SU-DHL-6 (cell line): ENCODE data around the gene RMDN3.
A peak's percentile ranks its signal among the peaks of the same experiment; 100 is the strongest.

Source experiments
- H2AFZ ChIP-seq: fragments of 200-600 bp; sonication (generic); 2 replicates; pipeline ENCODE4 v1.6.1; 2014; ENCODE audit warnings: low read depth, mild to moderate bottlenecking, moderate library complexity, mixed read lengths, antibody characterized with exemption, low read length; ENCODE audit not compliant: severe bottlenecking
- H3F3A ChIP-seq: fragments of 200-600 bp; shearing (Covaris generic); 2 replicates; pipeline ENCODE4 v1.6.0; 2016; ENCODE audit warnings: antibody characterized with exemption, mild to moderate bottlenecking; ENCODE audit not compliant: insufficient read depth
- H3K27ac ChIP-seq: fragments of 200-600 bp; sonication (generic); 2 replicates; pipeline ENCODE4 v1.5.1; 2016; ENCODE audit warnings: low read depth, mild to moderate bottlenecking, low read length, moderate library complexity, mixed read lengths
- H3K27me3 ChIP-seq: fragments of 200-600 bp; sonication (generic), shearing (Covaris generic); 2 replicates; pipeline ENCODE4 v1.6.0; 2014; ENCODE audit warnings: mild to moderate bottlenecking, low read length
- H3K36me3 ChIP-seq: fragments of 200-600 bp; sonication (generic); 2 replicates; pipeline ENCODE4 v1.6.1; 2014; ENCODE audit warnings: mild to moderate bottlenecking, low read length, mixed read lengths
- H3K4me2 ChIP-seq: fragments of 300-600, 200-600 bp; shearing (Covaris generic), sonication (generic); 2 replicates; pipeline ENCODE4 v1.6.0; 2014; ENCODE audit warnings: low read length, low read depth, mild to moderate bottlenecking; ENCODE audit not compliant: poor library complexity, severe bottlenecking
- H3K4me3 ChIP-seq: fragments of 200-600 bp; sonication (generic); 2 replicates; pipeline ENCODE4 v1.5.1; 2014; ENCODE audit warnings: antibody characterized with exemption, low read length, mild to moderate bottlenecking, mixed read lengths; ENCODE audit not compliant: insufficient read depth, poor library complexity, severe bottlenecking
- H3K79me2 ChIP-seq: fragments of 200-600 bp; sonication (generic); 2 replicates; pipeline ENCODE4 v1.6.1; 2014; ENCODE audit warnings: mild to moderate bottlenecking, low read length, moderate library complexity; ENCODE audit not compliant: insufficient read depth
- H3K9ac ChIP-seq: fragments of 200-600 bp; sonication (generic); 2 replicates; pipeline ENCODE4 v1.7.0; 2014; ENCODE audit warnings: mild to moderate bottlenecking, low read length
- H3K9me2 ChIP-seq: fragments of 200-600 bp; sonication (generic); replicated peaks from 2 replicates; pipeline ENCODE4 v1.6.1; 2014; ENCODE audit warnings: low read length; ENCODE audit not compliant: insufficient read depth
- H3K9me3 ChIP-seq: fragments of 200-600 bp; sonication (generic); 2 replicates; pipeline ENCODE4 v1.6.1; 2014; ENCODE audit warnings: low read length, mixed read lengths; ENCODE audit not compliant: insufficient read depth
- H4K20me1 ChIP-seq: fragments of 200-600 bp; sonication (generic); 2 replicates; pipeline ENCODE4 v1.6.1; 2014; ENCODE audit warnings: low read depth, mild to moderate bottlenecking, antibody characterized with exemption, low read length, moderate library complexity, mixed read lengths
- EZH2phosphoT487 ChIP-seq: fragments of 200-600 bp; sonication (generic), shearing (Covaris generic); conservative IDR thresholded peaks from 2 replicates; pipeline ENCODE4 v1.6.1; 2018; ENCODE audit warnings: mild to moderate bottlenecking, antibody characterized with exemption, low read length, moderate library complexity, mixed read lengths
- TF ChIP-seq, protein P1 (sequence below): fragments of 200-600 bp; sonication (generic); IDR thresholded peaks from one replicate; pipeline ENCODE4 v1.5.1; 2017; ENCODE audit warnings: antibody characterized with exemption, mild to moderate bottlenecking, low read length, moderate library complexity; ENCODE audit not compliant: insufficient read depth, poor library complexity, severe bottlenecking

RMDN3 gene

GRCh38 chr15:40769274-40770146, 14.5 kb upstream of the RMDN3 start, which contains the start of gene C15orf62:
C15orf62 (plus strand) TSS chr15:40769980; CDS start chr15:40770496, 516 bp downstream.
- Histone ChIP-seq H3K27me3 (no peaks in the 10 kb centered on the region), H3K4me2 (peak within 1 kb of the TSS; percentile 62), H4K20me1 (no peaks in the 10 kb centered on the region), H3K9me3 (no peaks in the 10 kb centered on the region), H3K27ac (peak within 1 kb of the TSS; percentile 97), H3K36me3 (no peaks in the 10 kb centered on the region), H3K9me2 (no peaks in the 10 kb centered on the region), H3K79me2 (no peaks in the 10 kb centered on the region), H3F3A (peaks cover 45% of the 10 kb centered on the region), H2AFZ (peak within 1 kb of the TSS; percentile 6), H3K4me3 (peak within 1 kb of the TSS; percentile 21), H3K9ac (peak within 1 kb of the TSS; percentile 59)
- no peak for TF ChIP-seq EZH2phosphoT487
- TF ChIP-seq, protein P1, sequence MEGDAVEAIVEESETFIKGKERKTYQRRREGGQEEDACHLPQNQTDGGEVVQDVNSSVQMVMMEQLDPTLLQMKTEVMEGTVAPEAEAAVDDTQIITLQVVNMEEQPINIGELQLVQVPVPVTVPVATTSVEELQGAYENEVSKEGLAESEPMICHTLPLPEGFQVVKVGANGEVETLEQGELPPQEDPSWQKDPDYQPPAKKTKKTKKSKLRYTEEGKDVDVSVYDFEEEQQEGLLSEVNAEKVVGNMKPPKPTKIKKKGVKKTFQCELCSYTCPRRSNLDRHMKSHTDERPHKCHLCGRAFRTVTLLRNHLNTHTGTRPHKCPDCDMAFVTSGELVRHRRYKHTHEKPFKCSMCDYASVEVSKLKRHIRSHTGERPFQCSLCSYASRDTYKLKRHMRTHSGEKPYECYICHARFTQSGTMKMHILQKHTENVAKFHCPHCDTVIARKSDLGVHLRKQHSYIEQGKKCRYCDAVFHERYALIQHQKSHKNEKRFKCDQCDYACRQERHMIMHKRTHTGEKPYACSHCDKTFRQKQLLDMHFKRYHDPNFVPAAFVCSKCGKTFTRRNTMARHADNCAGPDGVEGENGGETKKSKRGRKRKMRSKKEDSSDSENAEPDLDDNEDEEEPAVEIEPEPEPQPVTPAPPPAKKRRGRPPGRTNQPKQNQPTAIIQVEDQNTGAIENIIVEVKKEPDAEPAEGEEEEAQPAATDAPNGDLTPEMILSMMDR: no peak

GRCh38 chr15:40768521-40769273, 13.6 kb upstream of the RMDN3 start:
- H3K9me2 ChIP-seq: no peaks in the 10 kb centered on the region
- peak overlapping the region; percentile 59 for H3K9ac ChIP-seq
- H3F3A ChIP-seq: peaks cover 46% of the 10 kb centered on the region
- TF ChIP-seq, protein P1: no peak
- no peak for TF ChIP-seq EZH2phosphoT487
- H3K36me3 ChIP-seq: no peaks in the 10 kb centered on the region
- peak overlapping the region; percentile 62 for H3K4me2 ChIP-seq
- H3K9me3 ChIP-seq: no peaks in the 10 kb centered on the region
- peak overlapping the region; percentile 21 for H3K4me3 ChIP-seq
- peak overlapping the region; percentile 97 for H3K27ac ChIP-seq
- no peaks in the 10 kb centered on the region for H3K27me3 ChIP-seq
- peak overlapping the region; percentile 6 for H2AFZ ChIP-seq
- no peaks in the 10 kb centered on the region for H3K79me2 ChIP-seq
- H4K20me1 ChIP-seq: no peaks in the 10 kb centered on the region

- Histone ChIP-seq H3K9me2 (no peaks in the 10 kb centered on the region), H3F3A (peaks cover 46% of the 10 kb centered on the region), H3K27ac (peak overlapping the region; percentile 97), H3K4me3 (no peak overlapping the region), H3K4me2 (peak overlapping the region; percentile 62), H3K9ac (peak overlapping the region; percentile 59; the same call in 1 of the 2 replicates), H3K27me3 (no peaks in the 10 kb centered on the region), H2AFZ (no peak overlapping the region), H3K9me3 (no peaks in the 10 kb centered on the region), H3K79me2 (no peaks in the 10 kb centered on the region), H3K36me3 (no peaks in the 10 kb centered on the region), H4K20me1 (no peaks in the 10 kb centered on the region)
- TF ChIP-seq, protein P1: no peak
- no peak for TF ChIP-seq EZH2phosphoT487
Observed at GRCh38 chr15:40767838-40768500, 12.9 kb upstream of the RMDN3 start.
